IMR-90 (cell line): ENCODE results near the gene CTNND2. TPM values are rescaled to one million over a fixed set of nuclear protein-coding genes. Genes with fewer than 3 reads are reported as not detected.

Experiments
- ATAC-seq: fragments of 200-7000 bp; cut with Tn5 transposase; 2 replicates; pipeline ENCODE4 v1.9.1; 2020; ENCODE audit warnings: low read depth, mild to moderate bottlenecking, moderate library complexity
- BruUV-seq: library from RNA; stranded (reverse); fragments of 400-500 nt; replicated peaks from 2 replicates; lab custom pipeline; 2021; lab: Mats Ljungman, UMichigan
- CTCF ChIA-PET: fragments of 300-600 bp; formaldehyde crosslinking; extraction: SDS; loops from one replicate; lab custom pipeline; 2021; ENCODE audit warnings: antibody characterized with exemption; lab: Yijun Ruan, JAX
- POLR2A ChIA-PET: fragments of 300-600 bp; sonication (Branson Sonifier 250); formaldehyde crosslinking; loops from one replicate; lab custom pipeline; 2022; ENCODE audit warnings: antibody characterized with exemption; ENCODE audit not compliant: unreplicated experiment; lab: Charles Lee
- DNase-seq: peaks from one replicate; pipeline ENCODE4 v3.0.0; 2013
- H2AFZ ChIP-seq: replicated peaks from 2 replicates; pipeline ENCODE3; 2013; ENCODE audit warnings: low read length, mild to moderate bottlenecking; ENCODE audit not compliant: poor library complexity
- H2AK5ac ChIP-seq: 2 replicates; pipeline ENCODE4 v1.6.1; 2013; ENCODE audit warnings: low read depth, low read length, inconsistent platforms
- H2AK9ac ChIP-seq: replicated peaks from 2 replicates; pipeline ENCODE3; 2013; ENCODE audit warnings: mild to moderate bottlenecking, low read depth, low read length, moderate library complexity; ENCODE audit not compliant: poor library complexity
- H2BK120ac ChIP-seq: 2 replicates; pipeline ENCODE4 v1.6.1; 2013; ENCODE audit warnings: low read depth, low read length, inconsistent platforms
- H2BK15ac ChIP-seq: 3 replicates; pipeline ENCODE4 v1.6.1; 2013; ENCODE audit warnings: low read depth, low read length, inconsistent platforms
- H2BK20ac ChIP-seq: 2 replicates; pipeline ENCODE4 v1.6.1; 2013; ENCODE audit warnings: low read depth, mild to moderate bottlenecking, inconsistent platforms, low read length, moderate library complexity
- H2BK5ac ChIP-seq: 2 replicates; pipeline ENCODE4 v1.6.1; 2013; ENCODE audit warnings: mild to moderate bottlenecking, low read depth, low read length, inconsistent platforms; ENCODE audit not compliant: poor library complexity, severe bottlenecking
- H3K14ac ChIP-seq: replicated peaks from 2 replicates; pipeline ENCODE4 v1.6.1; 2013; ENCODE audit warnings: low read depth, low read length, inconsistent platforms
- H3K18ac ChIP-seq: 2 replicates; pipeline ENCODE4 v1.6.1; 2013; ENCODE audit warnings: low read depth, low read length, control low read depth
- H3K23ac ChIP-seq: 2 replicates; pipeline ENCODE4 v1.6.1; 2013; ENCODE audit warnings: low read depth, low read length, inconsistent platforms
- H3K27ac ChIP-seq: 2 replicates; pipeline ENCODE4 v1.5.1; 2013; ENCODE audit warnings: mild to moderate bottlenecking, control low read depth, low read length; ENCODE audit not compliant: insufficient read depth
- H3K27me3 ChIP-seq: 2 replicates; pipeline ENCODE4 v1.6.1; 2013; ENCODE audit warnings: low read length; ENCODE audit not compliant: control insufficient read depth, insufficient read depth
- H3K36me3 ChIP-seq: 2 replicates; pipeline ENCODE4 v1.6.1; 2013; ENCODE audit warnings: low read length, mixed read lengths; ENCODE audit not compliant: control insufficient read depth, insufficient read depth
- H3K4ac ChIP-seq: 2 replicates; pipeline ENCODE4 v1.6.1; 2013; ENCODE audit warnings: low read depth, low read length, inconsistent platforms
- H3K4me1 ChIP-seq: 2 replicates; pipeline ENCODE4 v1.6.1; 2013; ENCODE audit warnings: low read length, mixed read lengths; ENCODE audit not compliant: control insufficient read depth, insufficient read depth
- H3K4me2 ChIP-seq: 2 replicates; pipeline ENCODE4 v1.6.1; 2013; ENCODE audit warnings: low read depth, mild to moderate bottlenecking, control low read depth, low read length, moderate library complexity
- H3K4me3 ChIP-seq: 2 replicates; pipeline ENCODE4 v1.5.1; 2013; ENCODE audit warnings: low read depth, mild to moderate bottlenecking, control low read depth, low read length, moderate library complexity; ENCODE audit not compliant: insufficient read depth
- H3K56ac ChIP-seq: 2 replicates; pipeline ENCODE4 v1.6.1; 2013; ENCODE audit warnings: low read length, inconsistent platforms; ENCODE audit not compliant: insufficient read depth; ENCODE audit errors: extremely low read depth
- H3K79me1 ChIP-seq, 2 experiments: 2 replicates each; pipeline ENCODE4 v1.6.1; 2013; ENCODE audit warnings: low read length in 2 of 2, inconsistent platforms in 1 of 2, low read depth in 1 of 2
- H3K9ac ChIP-seq: 2 replicates; pipeline ENCODE4 v1.6.1; 2013; ENCODE audit warnings: low read depth, low read length, control low read depth
- H3K9me1 ChIP-seq: 2 replicates; pipeline ENCODE4 v1.6.1; 2013; ENCODE audit warnings: low read length, inconsistent platforms; ENCODE audit not compliant: insufficient read depth
- H3K9me3 ChIP-seq: 2 replicates; pipeline ENCODE4 v1.6.1; 2013; ENCODE audit warnings: low read length; ENCODE audit not compliant: control insufficient read depth, insufficient read depth
- H4K20me1 ChIP-seq: 2 replicates; pipeline ENCODE4 v1.6.1; 2013; ENCODE audit warnings: low read length, inconsistent platforms; ENCODE audit not compliant: insufficient read depth
- H4K5ac ChIP-seq: 2 replicates; pipeline ENCODE4 v1.6.1; 2013; ENCODE audit warnings: mild to moderate bottlenecking, low read depth, low read length, control low read depth
- H4K8ac ChIP-seq, 2 experiments: 2 replicates each; pipeline ENCODE4 v1.6.1; 2013; ENCODE audit warnings: low read depth in 2 of 2, low read length in 2 of 2, control low read depth in 1 of 2, inconsistent platforms in 1 of 2
- H4K91ac ChIP-seq: 2 replicates; pipeline ENCODE4 v1.6.1; 2013; ENCODE audit warnings: low read depth, low read length, inconsistent platforms; ENCODE audit not compliant: insufficient read depth
- BHLHE40 ChIP-seq: fragments of 150-350 bp; IDR thresholded peaks from 2 replicates; pipeline ENCODE4 v1.6.1; 2016; ENCODE audit warnings: mild to moderate bottlenecking, low read depth, low read length
- CEBPB ChIP-seq: IDR thresholded peaks from 2 replicates; pipeline ENCODE4 v1.6.1; 2012; ENCODE audit warnings: low read depth, low read length, improper control_type of control experiment
- FOS ChIP-seq: fragments of 150-350 bp; IDR thresholded peaks from 2 replicates; pipeline ENCODE4 v1.6.1; 2016; ENCODE audit warnings: low read depth, low read length
- MAFK ChIP-seq: IDR thresholded peaks from 2 replicates; pipeline ENCODE4 v1.6.1; 2012; ENCODE audit warnings: low read depth, low read length, improper control_type of control experiment
- MAZ ChIP-seq: IDR thresholded peaks from 2 replicates; pipeline ENCODE4 v1.6.1; 2012; ENCODE audit warnings: low read depth, mild to moderate bottlenecking, low read length, improper control_type of control experiment, moderate library complexity, borderline replicate concordance
- NFE2L2 ChIP-seq: fragments of 150-350 bp; IDR thresholded peaks from 2 replicates; pipeline ENCODE4 v1.6.1; 2016; ENCODE audit warnings: low read depth, mild to moderate bottlenecking, low read length
- POLR2A ChIP-seq: IDR thresholded peaks from 2 replicates; pipeline ENCODE4 v1.6.1; 2012; ENCODE audit warnings: mild to moderate bottlenecking, low read depth, low read length
- RAD21 ChIP-seq: IDR thresholded peaks from 2 replicates; pipeline ENCODE4 v1.6.1; 2012; ENCODE audit warnings: low read length, improper control_type of control experiment
- RCOR1 ChIP-seq: IDR thresholded peaks from 2 replicates; pipeline ENCODE4 v1.6.1; 2012; ENCODE audit warnings: mild to moderate bottlenecking, low read length, improper control_type of control experiment; ENCODE audit not compliant: insufficient replicate concordance
- RFX5 ChIP-seq: IDR thresholded peaks from 2 replicates; pipeline ENCODE4 v1.8.0; 2012; ENCODE audit warnings: low read depth, mild to moderate bottlenecking, low read length, moderate library complexity
- whole genome bisulfite sequencing, 2 experiments: methylation state at CpG; one replicate each; pipeline versions ENCODE4 v1.1.5 to v1.1.7; 2013; ENCODE audit warnings: missing lambda C conversion rate in 2 of 2; ENCODE audit not compliant: insufficient read length in 1 of 2; ENCODE audit errors: extremely low coverage in 2 of 2; 5-methylcytosine and 5-hydroxymethylcytosine counted together
- dilution Hi-C: fragments of 300-500 bp; cut with HindIII; formaldehyde crosslinking; loops from one replicate; pipeline ENCODE4 v1.14.3; 2018; ENCODE audit warnings: low sequenced_read_pairs; ENCODE audit not compliant: unreplicated experiment
- in situ Hi-C: fragments of 300-500 bp; cut with MboI; formaldehyde crosslinking; loops from 3 replicates; pipeline ENCODE4 v1.14.3; 2019; ENCODE audit warnings: low sequenced_read_pairs, inconsistent platforms, mixed read lengths
- intact Hi-C: fragments of 100-400 bp; cut with micrococcal nuclease; formaldehyde crosslinking; loops from 2 replicates; pipeline ENCODE4 v1.10.0; 2022
- polyA plus RNA-seq, 3 experiments: library from polyadenylated mRNA; depleted of rRNA; stranded (reverse); fragments of >200 nt; gene quantifications; 2 replicates each; pipeline ENCODE4 v1.2.3, GENCODE V29; 2012; ENCODE audit warnings: low replicate concordance in 1 of 3
- total RNA-seq: library from RNA; depleted of rRNA; stranded (reverse); fragments of >200 nt; gene quantifications from 2 replicates; pipeline ENCODE4 v1.2.3, GENCODE V29; 2012
- TF ChIP-seq, protein P1 (sequence below): conservative IDR thresholded peaks from 2 replicates; pipeline ENCODE4 v1.5.1; 2012; ENCODE audit warnings: mild to moderate bottlenecking, low read depth, low read length, improper control_type of control experiment
- TF ChIP-seq, protein P2 (sequence below): fragments of 150-350 bp; IDR thresholded peaks from 2 replicates; pipeline ENCODE4 v1.6.1; 2017; ENCODE audit warnings: mild to moderate bottlenecking, antibody characterized with exemption, low read length, low read depth
- TF ChIP-seq, protein P3 (sequence below): fragments of 150-350 bp; IDR thresholded peaks from 2 replicates; pipeline ENCODE4 v1.6.1; 2016; ENCODE audit warnings: low read depth, mild to moderate bottlenecking, low read length, moderate library complexity, borderline replicate concordance

Gene CTNND2
- total and polyA plus RNA-seq, 2 of the 4 experiments (the other 2 are of a cell fraction) = not detected

DNA sequence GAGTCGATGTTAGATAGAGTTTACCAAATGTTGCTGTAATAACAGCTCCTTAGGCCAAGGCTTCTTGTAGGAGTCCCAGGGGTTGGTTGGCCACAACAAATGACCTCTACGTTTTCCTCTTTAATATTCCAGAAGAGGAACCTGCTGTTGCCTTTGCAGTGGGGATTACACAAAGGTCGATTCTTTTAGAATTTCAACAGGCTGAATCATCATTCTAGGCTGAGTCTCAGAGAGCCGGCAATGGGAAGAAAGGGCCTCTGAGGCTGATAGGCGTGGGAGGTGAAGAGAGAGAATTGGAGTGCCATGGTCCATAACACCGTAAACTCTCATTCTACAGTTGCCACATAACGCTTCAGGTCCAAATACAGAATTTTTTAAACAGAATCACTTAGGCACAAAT lies 737.3 kb downstream of the CTNND2 start:
- no peaks in the 10 kb centered on the region for H3K4me1 ChIP-seq
- no peak overlapping the region for H4K5ac ChIP-seq
- H4K91ac ChIP-seq = no peak overlapping the region
- H2AK5ac ChIP-seq = no peak overlapping the region
- no peaks in the 10 kb centered on the region for H3K79me1 ChIP-seq
- H2BK15ac ChIP-seq = no peak overlapping the region
- H3K9me3 ChIP-seq = no peaks in the 10 kb centered on the region
- ChIA-PET POLR2A (no interaction called here), CTCF (no interaction called here)
- WGBS, 2 experiments = no CpG with 5 or more reads among the region's 7 CpGs
- H2BK20ac ChIP-seq = no peak overlapping the region
- intact Hi-C loops (no loop called here), in situ Hi-C loops (no loop called here), dilution Hi-C loops (no loop called here)
- H3K4me2 ChIP-seq = no peak overlapping the region
- ATAC-seq = no peak
- no peak overlapping the region for H3K23ac ChIP-seq
- no peak for DNase-seq
- no peak for TF ChIP-seq RCOR1
- TF ChIP-seq, protein P1, sequence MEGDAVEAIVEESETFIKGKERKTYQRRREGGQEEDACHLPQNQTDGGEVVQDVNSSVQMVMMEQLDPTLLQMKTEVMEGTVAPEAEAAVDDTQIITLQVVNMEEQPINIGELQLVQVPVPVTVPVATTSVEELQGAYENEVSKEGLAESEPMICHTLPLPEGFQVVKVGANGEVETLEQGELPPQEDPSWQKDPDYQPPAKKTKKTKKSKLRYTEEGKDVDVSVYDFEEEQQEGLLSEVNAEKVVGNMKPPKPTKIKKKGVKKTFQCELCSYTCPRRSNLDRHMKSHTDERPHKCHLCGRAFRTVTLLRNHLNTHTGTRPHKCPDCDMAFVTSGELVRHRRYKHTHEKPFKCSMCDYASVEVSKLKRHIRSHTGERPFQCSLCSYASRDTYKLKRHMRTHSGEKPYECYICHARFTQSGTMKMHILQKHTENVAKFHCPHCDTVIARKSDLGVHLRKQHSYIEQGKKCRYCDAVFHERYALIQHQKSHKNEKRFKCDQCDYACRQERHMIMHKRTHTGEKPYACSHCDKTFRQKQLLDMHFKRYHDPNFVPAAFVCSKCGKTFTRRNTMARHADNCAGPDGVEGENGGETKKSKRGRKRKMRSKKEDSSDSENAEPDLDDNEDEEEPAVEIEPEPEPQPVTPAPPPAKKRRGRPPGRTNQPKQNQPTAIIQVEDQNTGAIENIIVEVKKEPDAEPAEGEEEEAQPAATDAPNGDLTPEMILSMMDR = no peak
- TF ChIP-seq MAZ = no peak
- TF ChIP-seq, protein P2, sequence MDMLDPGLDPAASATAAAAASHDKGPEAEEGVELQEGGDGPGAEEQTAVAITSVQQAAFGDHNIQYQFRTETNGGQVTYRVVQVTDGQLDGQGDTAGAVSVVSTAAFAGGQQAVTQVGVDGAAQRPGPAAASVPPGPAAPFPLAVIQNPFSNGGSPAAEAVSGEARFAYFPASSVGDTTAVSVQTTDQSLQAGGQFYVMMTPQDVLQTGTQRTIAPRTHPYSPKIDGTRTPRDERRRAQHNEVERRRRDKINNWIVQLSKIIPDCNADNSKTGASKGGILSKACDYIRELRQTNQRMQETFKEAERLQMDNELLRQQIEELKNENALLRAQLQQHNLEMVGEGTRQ = no peak
- TF ChIP-seq RAD21 = no peak
- TF ChIP-seq, protein P3, sequence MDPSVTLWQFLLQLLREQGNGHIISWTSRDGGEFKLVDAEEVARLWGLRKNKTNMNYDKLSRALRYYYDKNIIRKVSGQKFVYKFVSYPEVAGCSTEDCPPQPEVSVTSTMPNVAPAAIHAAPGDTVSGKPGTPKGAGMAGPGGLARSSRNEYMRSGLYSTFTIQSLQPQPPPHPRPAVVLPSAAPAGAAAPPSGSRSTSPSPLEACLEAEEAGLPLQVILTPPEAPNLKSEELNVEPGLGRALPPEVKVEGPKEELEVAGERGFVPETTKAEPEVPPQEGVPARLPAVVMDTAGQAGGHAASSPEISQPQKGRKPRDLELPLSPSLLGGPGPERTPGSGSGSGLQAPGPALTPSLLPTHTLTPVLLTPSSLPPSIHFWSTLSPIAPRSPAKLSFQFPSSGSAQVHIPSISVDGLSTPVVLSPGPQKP = no peak
- no peak for TF ChIP-seq CEBPB
- no peak for TF ChIP-seq BHLHE40
- TF ChIP-seq MAFK = no peak
- no peak for TF ChIP-seq RFX5
- no peak for TF ChIP-seq NFE2L2
- TF ChIP-seq POLR2A = no peak
- no peak for TF ChIP-seq FOS
- no peak overlapping the region for H3K4ac ChIP-seq
- H2BK120ac ChIP-seq = no peak overlapping the region
- no peak overlapping the region for H3K14ac ChIP-seq
- no peak overlapping the region for H3K18ac ChIP-seq
- no peak overlapping the region for H3K56ac ChIP-seq
- no peaks in the 10 kb centered on the region for H3K36me3 ChIP-seq
- no peak overlapping the region for H3K27ac ChIP-seq
- no TSS peak for BruUV-seq
- H3K27me3 ChIP-seq = no peaks in the 10 kb centered on the region
- H4K8ac ChIP-seq = no peak overlapping the region
- no peaks in the 10 kb centered on the region for H4K20me1 ChIP-seq
- no peak overlapping the region for H2BK5ac ChIP-seq
- no peaks in the 10 kb centered on the region for H3K9me1 ChIP-seq
- H2AFZ ChIP-seq = no peak overlapping the region
- H3K4me3 ChIP-seq = no peak overlapping the region
- H2AK9ac ChIP-seq = no peak overlapping the region
- no peak overlapping the region for H3K9ac ChIP-seq
